ENCODE data around the gene TBC1D5.
"Not testable (repeated sequence)": the region's sequence is repeated elsewhere in the genome, so short reads cannot be mapped to it uniquely, and the experiment has no call there.

Gene TBC1D5

GRCh38 chr3:17546500-17547255, 195.8 kb downstream of the TBC1D5 start:
- no peak for DNase-seq (ENCODE audit: low read depth, low spot score)

- no peak for DNase-seq (ENCODE audit: low read depth, low spot score)
Observed at GRCh38 chr3:17544632-17545031, 197.8 kb downstream of the TBC1D5 start.

GRCh38 chr3:17542591-17542990, 199.8 kb downstream of the TBC1D5 start:
- no peak for DNase-seq (ENCODE audit: low read depth, low spot score)

GRCh38 chr3:17539436-17539835, 203.0 kb downstream of the TBC1D5 start:
- no peak for DNase-seq (ENCODE audit: low read depth, low spot score)

- DNase-seq (ENCODE audit: low read depth, low spot score), result no peak
Observed at GRCh38 chr3:17535274-17535673, 207.2 kb downstream of the TBC1D5 start.

GRCh38 chr3:17532446-17532845, 210.0 kb downstream of the TBC1D5 start:
- DNase-seq (ENCODE audit: low read depth, low spot score), result not testable (repeated sequence)

- DNase-seq (ENCODE audit: low read depth, low spot score), result no peak
Observed at GRCh38 chr3:17529677-17530076, 212.8 kb downstream of the TBC1D5 start.

- peak; percentile 57 for DNase-seq (ENCODE audit: low read depth, low spot score)
Observed at GRCh38 chr3:17518189-17519059, 224.0 kb downstream of the TBC1D5 start.

- DNase-seq (ENCODE audit: low read depth, low spot score), result no peak
Observed at GRCh38 chr3:17515445-17516234, 226.8 kb downstream of the TBC1D5 start.

GRCh38 chr3:17514597-17514996, 227.8 kb downstream of the TBC1D5 start:
- DNase-seq (ENCODE audit: low read depth, low spot score), result no peak

- no peak for DNase-seq (ENCODE audit: low read depth, low spot score)
Observed at GRCh38 chr3:17510265-17510664, 232.2 kb downstream of the TBC1D5 start.

GRCh38 chr3:17508180-17508752, 234.2 kb downstream of the TBC1D5 start:
- no peak for DNase-seq (ENCODE audit: low read depth, low spot score)

GRCh38 chr3:17507480-17507879, 235.0 kb downstream of the TBC1D5 start:
- DNase-seq (ENCODE audit: low read depth, low spot score), result no peak

- DNase-seq (ENCODE audit: low read depth, low spot score), result no peak
Observed at GRCh38 chr3:17505856-17506255, 236.6 kb downstream of the TBC1D5 start.

GRCh38 chr3:17501745-17502144, 240.7 kb downstream of the TBC1D5 start:
- DNase-seq (ENCODE audit: low read depth, low spot score), result no peak

- no peak for DNase-seq (ENCODE audit: low read depth, low spot score)
Observed at GRCh38 chr3:17500618-17501017, 241.8 kb downstream of the TBC1D5 start.

- DNase-seq (ENCODE audit: low read depth, low spot score), result peak; percentile 79
Observed at GRCh38 chr3:17494117-17494809, 248.2 kb downstream of the TBC1D5 start.

GRCh38 chr3:17491601-17492000, 250.8 kb downstream of the TBC1D5 start:
- DNase-seq (ENCODE audit: low read depth, low spot score), result no peak

GRCh38 chr3:17491190-17491589, 251.2 kb downstream of the TBC1D5 start:
- not testable (repeated sequence) for DNase-seq (ENCODE audit: low read depth, low spot score)

- DNase-seq (ENCODE audit: low read depth, low spot score), result no peak
Observed at GRCh38 chr3:17489139-17489538, 253.3 kb downstream of the TBC1D5 start.

GRCh38 chr3:17481116-17481515, 261.3 kb downstream of the TBC1D5 start:
- DNase-seq (ENCODE audit: low read depth, low spot score), result no peak

Data from ELF-1 (cell line).